GM12892 (cell line): ENCODE measurements around the gene FBLIM1.
"Not testable (repeated sequence)": the region's sequence is repeated elsewhere in the genome, so short reads cannot be mapped to it uniquely, and the experiment has no call there.

Source experiments
- DNase-seq: peaks from one replicate; pipeline ENCODE4 v3.0.0; 2011; ENCODE audit not compliant: insufficient read length
- FAIRE-seq: peaks from 2 replicates; lab custom pipeline; 2011; peaks lifted over from hg19 to GRCh38; lab: Jason Lieb, UNC
- POLR2A ChIP-seq: IDR thresholded peaks from 2 replicates; pipeline ENCODE4 v1.6.1; 2011; ENCODE audit warnings: low read depth, low read length, control low read depth
- POLR2AphosphoS5 ChIP-seq: IDR thresholded peaks from 2 replicates; pipeline ENCODE4 v1.6.1; 2011; ENCODE audit warnings: low read depth, low read length, control low read depth
- TAF1 ChIP-seq: IDR thresholded peaks from 2 replicates; pipeline ENCODE4 v1.6.1; 2011; ENCODE audit warnings: low read depth, mild to moderate bottlenecking, control low read depth, low read length, borderline replicate concordance

Gene FBLIM1

GRCh38 chr1:15816674-15817073 lies 58.1 kb downstream of the FBLIM1 start:
- DNase-seq = no peak
- peak; percentile 5 for FAIRE-seq
- no peak for TF ChIP-seq POLR2AphosphoS5
- TF ChIP-seq TAF1 = no peak
- no peak for TF ChIP-seq POLR2A

- DNase-seq = no peak
- no peak for FAIRE-seq
- TF ChIP-seq POLR2A (no peak), POLR2AphosphoS5 (no peak), TAF1 (no peak)
These were observed 61.9 kb downstream of the FBLIM1 start for GRCh38 chr1:15820478-15820877.

- FAIRE-seq (no peak), DNase-seq (no peak)
- TF ChIP-seq POLR2A (no peak), TAF1 (no peak), POLR2AphosphoS5 (no peak)
These were observed 67.2 kb downstream of the FBLIM1 start for GRCh38 chr1:15825800-15826199.

GRCh38 chr1:15826810-15827507 lies 68.4 kb downstream of the FBLIM1 start:
- no peak for DNase-seq
- TF ChIP-seq POLR2AphosphoS5 (no peak), TAF1 (no peak), POLR2A (no peak)
- no peak for FAIRE-seq

GRCh38 chr1:15827567-15827966 lies 69.0 kb downstream of the FBLIM1 start:
- not testable (repeated sequence) for FAIRE-seq

GRCh38 chr1:15828931-15829330 lies 70.3 kb downstream of the FBLIM1 start:
- FAIRE-seq, DNase-seq: not testable (repeated sequence)

More at GRCh38 chr1:15827567-15827966, 69.0 kb downstream of the FBLIM1 start:
- DNase-seq = not testable (repeated sequence)

- DNase-seq (no peak), FAIRE-seq (no peak)
- TF ChIP-seq POLR2AphosphoS5 = no peak
- no peak for TF ChIP-seq POLR2A
- no peak for TF ChIP-seq TAF1
These were observed 71.7 kb downstream of the FBLIM1 start for GRCh38 chr1:15830258-15830657.

- TF ChIP-seq TAF1 (no peak), POLR2A (no peak), POLR2AphosphoS5 (no peak)
- no peak for FAIRE-seq
- DNase-seq = no peak
These were observed 74.6 kb downstream of the FBLIM1 start for GRCh38 chr1:15833069-15833679.

- FAIRE-seq = no peak
- DNase-seq = no peak
- TF ChIP-seq POLR2AphosphoS5 (no peak), TAF1 (no peak), POLR2A (no peak)
These were observed 75.3 kb downstream of the FBLIM1 start for GRCh38 chr1:15833842-15834405.

- FAIRE-seq = peak; percentile 86
- TF ChIP-seq POLR2AphosphoS5 (peak; percentile 92), POLR2A (peak; percentile 85), TAF1 (peak; percentile 76)
- DNase-seq = peak; percentile 57
These were observed 76.0 kb downstream of the FBLIM1 start for GRCh38 chr1:15834406-15835204.

- TF ChIP-seq POLR2AphosphoS5 (no peak), POLR2A (no peak; the same call in 1 of the 2 replicates), TAF1 (no peak)
- DNase-seq = no peak
- FAIRE-seq = no peak
These were observed 76.7 kb downstream of the FBLIM1 start for GRCh38 chr1:15835205-15835740.
